NB4 (cell line): ENCODE data around the gene NPTXR.

Source experiments
- CTCF ChIP-seq: IDR thresholded peaks from one replicate; pipeline ENCODE4 v1.5.1; 2012; ENCODE audit warnings: low read depth, low read length
- MAX ChIP-seq: IDR thresholded peaks from 2 replicates; pipeline ENCODE4 v1.6.1; 2011; ENCODE audit warnings: low read depth, low read length
- MYC ChIP-seq: IDR thresholded peaks from 2 replicates; pipeline ENCODE4 v1.6.1; 2011; ENCODE audit warnings: low read depth, low read length
- POLR2A ChIP-seq: IDR thresholded peaks from 2 replicates; pipeline ENCODE4 v1.6.1; 2011; ENCODE audit warnings: mild to moderate bottlenecking; ENCODE audit not compliant: insufficient read length; ENCODE audit errors: extremely low read depth

- no peak for TF ChIP-seq CTCF
- TF ChIP-seq POLR2A, result no peak
- TF ChIP-seq MAX, result no peak
- no peak for TF ChIP-seq MYC
These were observed 9.4 kb downstream of the NPTXR start for GRCh38 chr22:38834215-38834953.
